Measurements from ENCODE around the gene PACSIN2.

The PACSIN2 gene

GRCh38 chr22:42905702-42906183 lies 109.2 kb downstream of the PACSIN2 start:
- no peak for DNase-seq (ENCODE audit: low read depth in 2 of 2)

GRCh38 chr22:42905217-42905616 lies 109.7 kb downstream of the PACSIN2 start:
- no peak for DNase-seq (ENCODE audit: low read depth in 2 of 2)

- no peak for DNase-seq (ENCODE audit: low read depth in 2 of 2)
Observed at GRCh38 chr22:42904050-42904449, 110.9 kb downstream of the PACSIN2 start.

- no peak for DNase-seq (ENCODE audit: low read depth in 2 of 2)
Observed at GRCh38 chr22:42902875-42903510, 112.0 kb downstream of the PACSIN2 start.

GRCh38 chr22:42901790-42902508 lies 113.0 kb downstream of the PACSIN2 start:
- DNase-seq (ENCODE audit: low read depth in 2 of 2) = no peak

GRCh38 chr22:42897960-42898359 lies 117.0 kb downstream of the PACSIN2 start:
- DNase-seq (ENCODE audit: low read depth in 2 of 2) = no peak

GRCh38 chr22:42895541-42895981 lies 119.4 kb downstream of the PACSIN2 start:
- no peak for DNase-seq (ENCODE audit: low read depth in 2 of 2)

- no peak for DNase-seq (ENCODE audit: low read depth in 2 of 2)
Observed at GRCh38 chr22:42895087-42895486, 119.9 kb downstream of the PACSIN2 start.

GRCh38 chr22:42893371-42894150 lies 121.4 kb downstream of the PACSIN2 start:
- no peak for DNase-seq (ENCODE audit: low read depth in 2 of 2)

GRCh38 chr22:42892571-42893316 lies 122.2 kb downstream of the PACSIN2 start:
- DNase-seq (ENCODE audit: low read depth in 2 of 2) = no peak

- no peak for DNase-seq (ENCODE audit: low read depth in 2 of 2)
Observed at GRCh38 chr22:42892156-42892555, 122.8 kb downstream of the PACSIN2 start.

- no peak for DNase-seq (ENCODE audit: low read depth in 2 of 2)
Observed at GRCh38 chr22:42891696-42892095, 123.3 kb downstream of the PACSIN2 start.

- DNase-seq (ENCODE audit: low read depth in 2 of 2) = no peak
Observed at GRCh38 chr22:42891008-42891407, 123.9 kb downstream of the PACSIN2 start.

GRCh38 chr22:42889304-42889703 lies 125.6 kb downstream of the PACSIN2 start:
- DNase-seq (ENCODE audit: low read depth in 2 of 2) = no peak

GRCh38 chr22:42887523-42888507 lies 127.1 kb downstream of the PACSIN2 start:
- DNase-seq (ENCODE audit: low read depth in 2 of 2) = no peak

GRCh38 chr22:42887120-42887519 lies 127.8 kb downstream of the PACSIN2 start:
- DNase-seq (ENCODE audit: low read depth in 2 of 2) = no peak

GRCh38 chr22:42885446-42885845 lies 129.5 kb downstream of the PACSIN2 start:
- no peak for DNase-seq (ENCODE audit: low read depth in 2 of 2)

- DNase-seq (ENCODE audit: low read depth in 2 of 2) = no peak
Observed at GRCh38 chr22:42884616-42885375, 130.2 kb downstream of the PACSIN2 start.

- no peak for DNase-seq (ENCODE audit: low read depth in 2 of 2)
Observed at GRCh38 chr22:42883970-42884369, 131.0 kb downstream of the PACSIN2 start.

GRCh38 chr22:42883121-42883520 lies 131.8 kb downstream of the PACSIN2 start:
- DNase-seq (ENCODE audit: low read depth in 2 of 2) = no peak
